ENCODE measurements around the gene FAM217B. TPM values are rescaled to one million over a fixed set of nuclear protein-coding genes. Genes with fewer than 3 reads are reported as not detected.

The FAM217B gene
- total RNA-seq, 1 experiment from 2014 or later = 8.1 TPM

DNA sequence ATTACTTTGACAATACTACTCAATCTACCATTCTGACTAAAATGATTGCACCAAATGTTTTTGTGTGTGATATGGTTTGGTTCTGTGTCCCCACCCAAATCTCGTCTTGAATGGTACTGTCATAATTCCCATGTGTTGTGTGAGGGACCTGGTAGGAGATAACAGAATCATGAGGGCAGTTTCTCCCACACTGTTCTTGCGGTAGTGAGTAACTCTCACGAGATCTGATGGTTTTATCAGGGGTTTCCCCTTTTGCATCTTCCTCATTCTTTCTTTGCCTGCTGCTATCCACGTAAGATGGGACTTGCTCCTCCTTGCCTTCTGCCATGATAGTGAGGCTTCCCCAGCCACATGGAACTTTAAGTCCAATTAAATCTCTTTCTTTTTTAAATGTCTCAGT is 27.6 kb upstream of the FAM217B start:
- Histone ChIP-seq H3K9ac (ENCODE audit: low read length) (no peak overlapping the region), H3K4me2 (ENCODE audit: low read length) (no peak overlapping the region), H3K79me2 (ENCODE audit: insufficient read depth, low read length) (no peaks in the 10 kb centered on the region), H2AFZ (ENCODE audit: low read depth, low read length, poor library complexity, severe bottlenecking) (no peak overlapping the region), H3K36me3 (ENCODE audit: control insufficient read depth in 1 of 2, insufficient read depth in 2 of 2, low read length in 2 of 2) (no peaks in the 10 kb centered on the region), H3K9me2 (ENCODE audit: insufficient read depth) (no peaks in the 10 kb centered on the region), H3K27ac (ENCODE audit: low read depth, low read length) (no peak overlapping the region), H3K4me1 (ENCODE audit: control insufficient read depth in 1 of 2, insufficient read depth in 2 of 2, low read length in 2 of 2) (no peaks in the 10 kb centered on the region), H4K20me1 (ENCODE audit: insufficient read depth) (no peaks in the 10 kb centered on the region), H3K4me3 (replicated peaks in 1 of 2; ENCODE audit: low read depth in 1 of 2, low read length in 2 of 2) (no peak overlapping the region), H3K9me3 (ENCODE audit: control insufficient read depth in 1 of 2, insufficient read depth in 1 of 2, low read depth in 1 of 2, low read length in 2 of 2) (no peaks in the 10 kb centered on the region), H3K27me3 (ENCODE audit: insufficient read depth, low read length) (peaks cover 34% of the 10 kb centered on the region)
- RAD21 ChIA-PET (ENCODE audit: low non-redundant PET in 1 of 2, low total read pairs in 2 of 2, uncharacterized antibody in 2 of 2, unreplicated experiment in 2 of 2) = no interaction called here
- BruUV-seq (replicated peaks) = no TSS peak
- no peak for TF ChIP-seq SIN3A (IDR thresholded peaks at IDR 0.05; ENCODE audit: low read depth)
- TF ChIP-seq ZFX (IDR thresholded peaks at IDR 0.05) = no peak
- TF ChIP-seq JUND (IDR thresholded peaks at IDR 0.05) = no peak
- TF ChIP-seq, protein P1, sequence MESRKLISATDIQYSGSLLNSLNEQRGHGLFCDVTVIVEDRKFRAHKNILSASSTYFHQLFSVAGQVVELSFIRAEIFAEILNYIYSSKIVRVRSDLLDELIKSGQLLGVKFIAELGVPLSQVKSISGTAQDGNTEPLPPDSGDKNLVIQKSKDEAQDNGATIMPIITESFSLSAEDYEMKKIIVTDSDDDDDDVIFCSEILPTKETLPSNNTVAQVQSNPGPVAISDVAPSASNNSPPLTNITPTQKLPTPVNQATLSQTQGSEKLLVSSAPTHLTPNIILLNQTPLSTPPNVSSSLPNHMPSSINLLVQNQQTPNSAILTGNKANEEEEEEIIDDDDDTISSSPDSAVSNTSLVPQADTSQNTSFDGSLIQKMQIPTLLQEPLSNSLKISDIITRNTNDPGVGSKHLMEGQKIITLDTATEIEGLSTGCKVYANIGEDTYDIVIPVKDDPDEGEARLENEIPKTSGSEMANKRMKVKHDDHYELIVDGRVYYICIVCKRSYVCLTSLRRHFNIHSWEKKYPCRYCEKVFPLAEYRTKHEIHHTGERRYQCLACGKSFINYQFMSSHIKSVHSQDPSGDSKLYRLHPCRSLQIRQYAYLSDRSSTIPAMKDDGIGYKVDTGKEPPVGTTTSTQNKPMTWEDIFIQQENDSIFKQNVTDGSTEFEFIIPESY (IDR thresholded peaks at IDR 0.05; ENCODE audit: extremely low read depth, insufficient replicate concordance, low read length) = no peak
- TF ChIP-seq YY1 (IDR thresholded peaks at IDR 0.05; ENCODE audit: extremely low read depth, insufficient replicate concordance, low read depth, low read length) = no peak
- DNase-seq (ENCODE audit: low read depth, low spot score) = no peak
- CTCF ChIA-PET = no interaction called here
- intact Hi-C loops (cut with micrococcal nuclease) = no loop called here
- POLR2A ChIA-PET = no interaction called here
- ATAC-seq = no peak

GRCh38 chr20:59920944-59921343 is 19.2 kb upstream of the FAM217B start:
- no peaks in the 10 kb centered on the region for H3K9me2 ChIP-seq (ENCODE audit: insufficient read depth)
- no peaks in the 10 kb centered on the region for H3K36me3 ChIP-seq (ENCODE audit: control insufficient read depth in 1 of 2, insufficient read depth in 2 of 2, low read length in 2 of 2)
- ChIA-PET RAD21 (ENCODE audit: low non-redundant PET in 1 of 2, low total read pairs in 2 of 2, uncharacterized antibody in 2 of 2, unreplicated experiment in 2 of 2) (no interaction called here), CTCF (interaction anchor here (0.7 to 0.9 kb wide), 2 partner anchors 13 to 71 kb away, joined by 4 to 5 read pairs; no protein-coding TSS in a partner anchor), POLR2A (no interaction called here)
- intact Hi-C loops (cut with micrococcal nuclease) = loop anchor here (5.0 kb wide), 1 partner anchor 59 kb away; no protein-coding TSS in a partner anchor
- no TSS peak for BruUV-seq (replicated peaks)
- H3K4me1 ChIP-seq (ENCODE audit: control insufficient read depth in 1 of 2, insufficient read depth in 2 of 2, low read length in 2 of 2) = no peaks in the 10 kb centered on the region; a peak in 1 of 4 replicates
- H2AFZ ChIP-seq (ENCODE audit: low read depth, low read length, poor library complexity, severe bottlenecking) = no peak overlapping the region
- no peak overlapping the region for H3K4me3 ChIP-seq (replicated peaks in 1 of 2; ENCODE audit: low read depth in 1 of 2, low read length in 2 of 2)
- H3K27ac ChIP-seq (ENCODE audit: low read depth, low read length) = no peak overlapping the region
- H3K4me2 ChIP-seq (ENCODE audit: low read length) = no peak overlapping the region
- peaks cover 28% of the 10 kb centered on the region for H3K27me3 ChIP-seq (ENCODE audit: insufficient read depth, low read length)
- H4K20me1 ChIP-seq (ENCODE audit: insufficient read depth) = no peaks in the 10 kb centered on the region
- no peaks in the 10 kb centered on the region for H3K9me3 ChIP-seq (ENCODE audit: control insufficient read depth in 1 of 2, insufficient read depth in 1 of 2, low read depth in 1 of 2, low read length in 2 of 2)
- ATAC-seq (no peak), DNase-seq (ENCODE audit: low read depth, low spot score) (no peak)
- H3K9ac ChIP-seq (ENCODE audit: low read length) = no peak overlapping the region
- no peaks in the 10 kb centered on the region for H3K79me2 ChIP-seq (ENCODE audit: insufficient read depth, low read length)
- TF ChIP-seq, protein P1 (IDR thresholded peaks at IDR 0.05; ENCODE audit: extremely low read depth, insufficient replicate concordance, low read length) = no peak
- TF ChIP-seq RAD21 (IDR thresholded peaks at IDR 0.05; ENCODE audit: low read depth) (no peak), TCF7L2 (IDR thresholded peaks at IDR 0.05; ENCODE audit: borderline replicate concordance, extremely low read depth, insufficient read depth, insufficient read length) (no peak), CBX3 (IDR thresholded peaks at IDR 0.05; ENCODE audit: low read depth) (no peak), ZNF274 (IDR thresholded peaks at IDR 0.05; ENCODE audit: low read depth, low read length) (no peak), EZH2 (IDR thresholded peaks at IDR 0.05) (no peak), ELF1 (IDR thresholded peaks at IDR 0.05; ENCODE audit: borderline replicate concordance, low read depth) (no peak), ZFX (IDR thresholded peaks at IDR 0.05) (no peak), POLR2A (IDR thresholded peaks at IDR 0.05; ENCODE audit: borderline replicate concordance, extremely low read depth, insufficient read depth, insufficient read length) (no peak), JUND (IDR thresholded peaks at IDR 0.05) (no peak), SRF (IDR thresholded peaks at IDR 0.05; ENCODE audit: low read depth) (no peak), SP1 (IDR thresholded peaks at IDR 0.05; ENCODE audit: low read depth) (no peak)
- TF ChIP-seq, protein P2, sequence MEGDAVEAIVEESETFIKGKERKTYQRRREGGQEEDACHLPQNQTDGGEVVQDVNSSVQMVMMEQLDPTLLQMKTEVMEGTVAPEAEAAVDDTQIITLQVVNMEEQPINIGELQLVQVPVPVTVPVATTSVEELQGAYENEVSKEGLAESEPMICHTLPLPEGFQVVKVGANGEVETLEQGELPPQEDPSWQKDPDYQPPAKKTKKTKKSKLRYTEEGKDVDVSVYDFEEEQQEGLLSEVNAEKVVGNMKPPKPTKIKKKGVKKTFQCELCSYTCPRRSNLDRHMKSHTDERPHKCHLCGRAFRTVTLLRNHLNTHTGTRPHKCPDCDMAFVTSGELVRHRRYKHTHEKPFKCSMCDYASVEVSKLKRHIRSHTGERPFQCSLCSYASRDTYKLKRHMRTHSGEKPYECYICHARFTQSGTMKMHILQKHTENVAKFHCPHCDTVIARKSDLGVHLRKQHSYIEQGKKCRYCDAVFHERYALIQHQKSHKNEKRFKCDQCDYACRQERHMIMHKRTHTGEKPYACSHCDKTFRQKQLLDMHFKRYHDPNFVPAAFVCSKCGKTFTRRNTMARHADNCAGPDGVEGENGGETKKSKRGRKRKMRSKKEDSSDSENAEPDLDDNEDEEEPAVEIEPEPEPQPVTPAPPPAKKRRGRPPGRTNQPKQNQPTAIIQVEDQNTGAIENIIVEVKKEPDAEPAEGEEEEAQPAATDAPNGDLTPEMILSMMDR (IDR thresholded peaks at IDR 0.05 in 2 of 3, conservative IDR thresholded peaks at IDR 0.05 in 1 of 3; ENCODE audit: borderline replicate concordance in 1 of 3, insufficient read depth in 1 of 3, low read depth in 2 of 3, low read length in 2 of 3) = no peak

Measured in HCT116 (cell line).